Aorta (tissue), 5 donors: ENCODE results near the gene SAMD15. TPM values are rescaled to one million over a fixed set of nuclear protein-coding genes. Genes with fewer than 3 reads are reported as not detected.
"Not testable (repeated sequence)": the region's sequence is repeated elsewhere in the genome, so short reads cannot be mapped to it uniquely, and the experiment has no call there.

Experiments
- ATAC-seq: fragments of 200-7000 bp; cut with Tn5 transposase; one replicate; pipeline ENCODE4 v1.9.1; 2022; ENCODE audit warnings: moderate library complexity; ENCODE audit not compliant: low FRiP score
- DNase-seq, 2 donors: peaks; one replicate each; pipeline ENCODE4 v3.0.0-alpha.2; 2020
- H3K27ac ChIP-seq, 2 donors: one replicate each; pipeline ENCODE4 v1.5.1; 2013; ENCODE audit warnings: low read length in 2 of 2, mild to moderate bottlenecking in 2 of 2, moderate library complexity in 2 of 2, control low read depth in 1 of 2, inconsistent platforms in 1 of 2, low read depth in 1 of 2
- H3K27me3 ChIP-seq, 2 donors: one replicate each; pipeline ENCODE4 v1.6.1; 2013; ENCODE audit warnings: control low read depth in 1 of 2, low read length in 1 of 2, mild to moderate bottlenecking in 1 of 2, moderate library complexity in 1 of 2; ENCODE audit not compliant: insufficient read depth in 2 of 2, control insufficient read depth in 1 of 2
- H3K36me3 ChIP-seq, 2 donors: one replicate each; pipeline ENCODE4 v1.6.1; 2013; ENCODE audit warnings: control low read depth in 1 of 2, low read length in 1 of 2, mild to moderate bottlenecking in 1 of 2; ENCODE audit not compliant: insufficient read depth in 2 of 2, control insufficient read depth in 1 of 2
- H3K4me1 ChIP-seq, 2 donors: one replicate each; pipeline ENCODE4 v1.6.1; 2013; ENCODE audit warnings: low read length in 2 of 2, control low read depth in 1 of 2, mild to moderate bottlenecking in 1 of 2, moderate library complexity in 1 of 2; ENCODE audit not compliant: insufficient read depth in 2 of 2, control insufficient read depth in 1 of 2
- H3K4me3 ChIP-seq, 2 donors: one replicate each; pipeline ENCODE4 v1.5.1; 2013; ENCODE audit warnings: low read length in 2 of 2, control low read depth in 1 of 2, mild to moderate bottlenecking in 1 of 2
- H3K9me3 ChIP-seq: one replicate; pipeline ENCODE4 v1.6.1; 2013; ENCODE audit warnings: mild to moderate bottlenecking, low read length; ENCODE audit not compliant: control insufficient read depth
- WGBS, 2 donors: extraction: QIAGEN DNeasy Blood & Tissue Kit; methylation state at CpG; one replicate each; pipeline ENCODE4 v1.1.7; 2013; 5-methylcytosine and 5-hydroxymethylcytosine counted together
- intact Hi-C, 2 donors: fragments of 100-400 bp; cut with DNase I; formaldehyde crosslinking; loops; one replicate each; pipeline versions ENCODE4 v1.14.2 to v1.15.0; 2022
- polyA plus RNA-seq, 2 donors: library from polyadenylated mRNA; stranded (reverse); fragments of 200-250 nt; gene quantifications; one replicate each; pipeline ENCODE4 v1.2.3, GENCODE V29; 2013
- total RNA-seq, 2 donors: library from RNA; stranded (reverse); fragmentation: NEBNext Ultra II Directional; extraction: Animal tissue kit (Norgen Biotek cat#: 25700); gene quantifications; one replicate each; pipeline ENCODE4 v1.2.1, GENCODE V29; 2021
- donor health status: healthy with polysubstance abuse.
- donor health status: Bipolar disorder and iron deficiency.
- donor health status: DM: no; HTN: no; CAD: no.
- donor health status: DM: no; HTN: no; CAD: no.
- donor health status: DM: yes; HTN: yes; CAD: no.

Gene SAMD15
- total and polyA plus RNA-seq, 4 donors = 0.36 to 7.4 (median 0.57) TPM

GRCh38 chr14:77400216-77400615 is 23.0 kb downstream of the SAMD15 start:
- intact Hi-C loops = no loop called here
- WGBS, 2 donors = 75 to 82% methylated on average over 6 of the region's 6 CpGs
- peaks cover 0 to 2% of the 10 kb centered on the region in 2 donors for H3K36me3 ChIP-seq

GRCh38 chr14:77403768-77404167 is 26.6 kb downstream of the SAMD15 start:
- H3K27ac ChIP-seq = no peak overlapping the region
- DNase-seq (no peak), ATAC-seq (no peak)
- no peaks in the 10 kb centered on the region for H3K4me1 ChIP-seq
- no peaks in the 10 kb centered on the region for H3K9me3 ChIP-seq
- intact Hi-C loops = no loop called here
- H3K4me3 ChIP-seq = no peak overlapping the region
- peaks cover 0 to 2% of the 10 kb centered on the region in 2 donors for H3K36me3 ChIP-seq
- H3K27me3 ChIP-seq = no peaks in the 10 kb centered on the region
- WGBS, 2 donors = 86 to 87% methylated on average over 3 of the region's 3 CpGs

More at GRCh38 chr14:77400216-77400615, 23.0 kb downstream of the SAMD15 start:
- Histone ChIP-seq H3K27me3 (no peaks in the 10 kb centered on the region), H3K9me3 (no peaks in the 10 kb centered on the region), H3K27ac (no peak overlapping the region), H3K4me3 (no peak overlapping the region), H3K4me1 (no peaks in the 10 kb centered on the region)
- DNase-seq (no peak), ATAC-seq (no peak)

- Histone ChIP-seq H3K36me3 (peaks cover 0 to 2% of the 10 kb centered on the region in 2 donors), H3K4me1 (no peaks in the 10 kb centered on the region), H3K27me3 (no peaks in the 10 kb centered on the region), H3K9me3 (no peaks in the 10 kb centered on the region), H3K27ac (no peak overlapping the region), H3K4me3 (no peak overlapping the region)
- intact Hi-C loops = no loop called here
- ATAC-seq (no peak), DNase-seq (no peak)
- WGBS, 2 donors = 59 to 67% methylated on average over 3 of the region's 3 CpGs
Measured at GRCh38 chr14:77406086-77406485, 28.9 kb downstream of the SAMD15 start.

- whole genome bisulfite sequencing, 2 donors = 54 to 61% methylated on average over 6 of the region's 6 CpGs
- H3K36me3 ChIP-seq = peaks cover 0 to 2% of the 10 kb centered on the region in 2 donors
- intact Hi-C loops = no loop called here
Measured at GRCh38 chr14:77406718-77407117, 29.5 kb downstream of the SAMD15 start.

GRCh38 chr14:77407158-77407557 is 30.0 kb downstream of the SAMD15 start:
- DNase-seq (no peak), ATAC-seq (no peak)
- Histone ChIP-seq H3K4me3 (no peak overlapping the region), H3K27ac (no peak overlapping the region), H3K36me3 (peaks cover 0 to 2% of the 10 kb centered on the region in 2 donors), H3K4me1 (no peaks in the 10 kb centered on the region), H3K9me3 (no peaks in the 10 kb centered on the region), H3K27me3 (no peaks in the 10 kb centered on the region)
- WGBS, 2 donors = 87 to 90% methylated on average over 2 of the region's 2 CpGs
- intact Hi-C loops = no loop called here

More at GRCh38 chr14:77406718-77407117, 29.5 kb downstream of the SAMD15 start:
- DNase-seq (no peak), ATAC-seq (no peak)
- H3K9me3 ChIP-seq = no peaks in the 10 kb centered on the region
- H3K4me3 ChIP-seq = no peak overlapping the region
- no peaks in the 10 kb centered on the region for H3K27me3 ChIP-seq
- no peaks in the 10 kb centered on the region for H3K4me1 ChIP-seq
- H3K27ac ChIP-seq = no peak overlapping the region

- ATAC-seq (no peak), DNase-seq (no peak)
- Histone ChIP-seq H3K4me3 (no peak overlapping the region), H3K9me3 (no peaks in the 10 kb centered on the region), H3K36me3 (peaks cover 0 to 2% of the 10 kb centered on the region in 2 donors), H3K27me3 (no peaks in the 10 kb centered on the region), H3K4me1 (no peaks in the 10 kb centered on the region), H3K27ac (no peak overlapping the region)
- intact Hi-C loops = no loop called here
- WGBS, 2 donors = 28 to 36% methylated on average over 3 of the region's 3 CpGs
Measured at GRCh38 chr14:77409131-77409533, 32.0 kb downstream of the SAMD15 start.

GRCh38 chr14:77415403-77416030 is 38.3 kb downstream of the SAMD15 start:
- ATAC-seq, H3K36me3 ChIP-seq, intact Hi-C loops, DNase-seq, H3K27me3 ChIP-seq, H3K9me3 ChIP-seq, H3K4me3 ChIP-seq, H3K4me1 ChIP-seq, H3K27ac ChIP-seq: not testable (repeated sequence)
- 92 to 93% methylated on average over 10 of the region's 10 CpGs for WGBS, 2 donors

- H3K4me1 ChIP-seq, H3K36me3 ChIP-seq, DNase-seq, H3K27ac ChIP-seq, intact Hi-C loops, H3K4me3 ChIP-seq, H3K27me3 ChIP-seq, ATAC-seq, H3K9me3 ChIP-seq: not testable (repeated sequence)
- WGBS, 2 donors = 92 to 98% methylated on average over 2 of the region's 3 CpGs
Measured at GRCh38 chr14:77416098-77416497, 38.9 kb downstream of the SAMD15 start.

- no peaks in the 10 kb centered on the region for H3K4me1 ChIP-seq
- no peak overlapping the region for H3K27ac ChIP-seq
- no peaks in the 10 kb centered on the region for H3K36me3 ChIP-seq
- H3K9me3 ChIP-seq = peaks cover 2% of the 10 kb centered on the region
- H3K4me3 ChIP-seq = no peak overlapping the region
- 81 to 89% methylated on average over 6 to 8 of the region's 8 CpGs for WGBS, 2 donors
- ATAC-seq = no peak
- no peaks in the 10 kb centered on the region for H3K27me3 ChIP-seq
- intact Hi-C loops = no loop called here
- DNase-seq = no peak
Measured at GRCh38 chr14:77416836-77417235, 39.7 kb downstream of the SAMD15 start.
